H9 (cell line): ENCODE results near the gene ENKUR. TPM values are rescaled to one million over a fixed set of nuclear protein-coding genes. Genes with fewer than 3 reads are reported as not detected.

Experiments
- DNase-seq: peaks from one replicate; pipeline ENCODE4 v3.0.0-alpha.2; 2017
- H2AFZ ChIP-seq: one replicate; pipeline ENCODE4 v1.6.1; 2013; ENCODE audit warnings: mild to moderate bottlenecking, low read length, control low read depth, moderate library complexity
- H2AK5ac ChIP-seq: 2 replicates; pipeline ENCODE4 v1.6.1; 2013; ENCODE audit warnings: low read length, control low read depth, mixed read lengths; ENCODE audit not compliant: insufficient read length
- H2BK120ac ChIP-seq: one replicate; pipeline ENCODE4 v1.6.1; 2013; ENCODE audit warnings: low read depth, mild to moderate bottlenecking, low read length, control low read depth, inconsistent platforms; ENCODE audit not compliant: poor library complexity, severe bottlenecking
- H2BK12ac ChIP-seq: 2 replicates; pipeline ENCODE4 v1.6.1; 2013; ENCODE audit warnings: low read length, control low read depth, mixed read lengths, low read depth; ENCODE audit not compliant: insufficient read length
- H2BK15ac ChIP-seq: 2 replicates; pipeline ENCODE4 v1.6.1; 2013; ENCODE audit warnings: low read depth, low read length, control low read depth
- H2BK20ac ChIP-seq: one replicate; pipeline ENCODE4 v1.6.1; 2013; ENCODE audit warnings: low read depth, mild to moderate bottlenecking, low read length, control low read depth, inconsistent platforms; ENCODE audit not compliant: poor library complexity, severe bottlenecking
- H2BK5ac ChIP-seq: 2 replicates; pipeline ENCODE4 v1.6.1; 2013; ENCODE audit warnings: low read length, control low read depth, mixed read lengths; ENCODE audit not compliant: insufficient read length
- H3K14ac ChIP-seq: 2 replicates; pipeline ENCODE4 v1.6.1; 2013; ENCODE audit warnings: low read length, control low read depth; ENCODE audit not compliant: insufficient read depth
- H3K18ac ChIP-seq: 2 replicates; pipeline ENCODE4 v1.6.1; 2013; ENCODE audit warnings: low read depth, mild to moderate bottlenecking, mixed read lengths, low read length, control low read depth; ENCODE audit not compliant: insufficient read length
- H3K23ac ChIP-seq: 2 replicates; pipeline ENCODE4 v1.6.1; 2013; ENCODE audit warnings: low read length, control low read depth, mixed read lengths, low read depth; ENCODE audit not compliant: insufficient read length
- H3K23me2 ChIP-seq: 2 replicates; pipeline ENCODE4 v1.6.1; 2013; ENCODE audit warnings: low read depth, mild to moderate bottlenecking, mixed read lengths, low read length, control low read depth; ENCODE audit not compliant: insufficient read length, poor library complexity, severe bottlenecking
- H3K27ac ChIP-seq: 2 replicates; pipeline ENCODE4 v1.5.1; 2013; ENCODE audit warnings: low read length, control low read depth, mixed read lengths, low read depth; ENCODE audit not compliant: insufficient read length
- H3K27me3 ChIP-seq: 2 replicates; pipeline ENCODE4 v1.6.1; 2013; ENCODE audit warnings: low read length, control low read depth, inconsistent platforms; ENCODE audit not compliant: insufficient read depth
- H3K4ac ChIP-seq: 2 replicates; pipeline ENCODE4 v1.6.1; 2013; ENCODE audit warnings: low read depth, mild to moderate bottlenecking, control low read depth, inconsistent platforms, low read length, moderate library complexity
- H3K4me1 ChIP-seq: 2 replicates; pipeline ENCODE4 v1.6.1; 2013; ENCODE audit warnings: low read length, control low read depth, inconsistent platforms; ENCODE audit not compliant: insufficient read depth
- H3K4me2 ChIP-seq: 2 replicates; pipeline ENCODE4 v1.6.1; 2013; ENCODE audit warnings: low read length, control low read depth, mixed read lengths; ENCODE audit not compliant: insufficient read length, insufficient read depth
- H3K56ac ChIP-seq: 2 replicates; pipeline ENCODE4 v1.6.1; 2013; ENCODE audit warnings: low read depth, mild to moderate bottlenecking, mixed read lengths, low read length, control low read depth; ENCODE audit not compliant: insufficient read length
- H3K79me1 ChIP-seq: 2 replicates; pipeline ENCODE4 v1.6.1; 2013; ENCODE audit warnings: low read depth, mild to moderate bottlenecking, moderate library complexity, low read length, control low read depth, inconsistent platforms; ENCODE audit not compliant: insufficient read depth, poor library complexity, severe bottlenecking
- H3K79me2 ChIP-seq: 2 replicates; pipeline ENCODE4 v1.6.1; 2013; ENCODE audit warnings: low read length, control low read depth, inconsistent platforms; ENCODE audit not compliant: insufficient read depth
- H3K9ac ChIP-seq: 2 replicates; pipeline ENCODE4 v1.6.1; 2013; ENCODE audit warnings: low read length, control low read depth, mixed read lengths; ENCODE audit not compliant: insufficient read length; ENCODE audit errors: extremely low read depth
- H3K9me3 ChIP-seq: one replicate; pipeline ENCODE4 v1.6.1; 2013; ENCODE audit warnings: low read depth, low read length, inconsistent platforms; ENCODE audit not compliant: control insufficient read depth
- H3T11ph ChIP-seq: one replicate; pipeline ENCODE4 v1.6.1; 2013; ENCODE audit warnings: mild to moderate bottlenecking, low read length, control low read depth, inconsistent platforms
- H4K20me1 ChIP-seq: one replicate; pipeline ENCODE4 v1.6.1; 2013; ENCODE audit not compliant: control insufficient read depth, insufficient read length, insufficient read depth
- H4K5ac ChIP-seq: 2 replicates; pipeline ENCODE4 v1.6.1; 2013; ENCODE audit warnings: low read depth, mild to moderate bottlenecking, mixed read lengths, low read length, control low read depth; ENCODE audit not compliant: insufficient read length
- H4K8ac ChIP-seq: replicated peaks from 2 replicates; pipeline ENCODE4 v1.6.1; 2013; ENCODE audit warnings: low read length, control low read depth, mixed read lengths, low read depth; ENCODE audit not compliant: insufficient read length
- H4K91ac ChIP-seq: 2 replicates; pipeline ENCODE4 v1.6.1; 2013; ENCODE audit warnings: low read depth, mild to moderate bottlenecking, moderate library complexity, mixed read lengths, low read length, control low read depth; ENCODE audit not compliant: insufficient read length
- H3K27ac Mint-ChIP-seq, 3 experiments: 2 replicates in 2 of 3; 3 replicates in 1 of 3; pipeline ENCODE4 v1.8.0; 2020 to 2021; ENCODE audit warnings: mixed read lengths in 3 of 3, mild to moderate bottlenecking in 1 of 3, moderate library complexity in 1 of 3
- H3K27me3 Mint-ChIP-seq: 2 replicates; pipeline ENCODE4 v1.8.0; 2021; ENCODE audit warnings: low read depth, mild to moderate bottlenecking, moderate library complexity, mixed read lengths
- H3K36me3 Mint-ChIP-seq, 3 experiments: 2 replicates in 2 of 3; 3 replicates in 1 of 3; pipeline ENCODE4 v1.8.0; 2020 to 2021; ENCODE audit warnings: low read depth in 3 of 3, mixed read lengths in 3 of 3; ENCODE audit not compliant: insufficient read depth in 1 of 3
- H3K4me1 Mint-ChIP-seq, 2 experiments: 2 replicates each; pipeline ENCODE4 v1.8.0; 2020; ENCODE audit warnings: mixed read lengths in 2 of 2
- H3K4me3 Mint-ChIP-seq, 2 experiments: 2 replicates in 1 of 2; 3 replicates in 1 of 2; pipeline ENCODE4 v1.8.0; 2020 to 2021; ENCODE audit warnings: mild to moderate bottlenecking in 2 of 2, mixed read lengths in 2 of 2, moderate library complexity in 1 of 2
- H3K9me3 Mint-ChIP-seq, 2 experiments: 2 replicates in 1 of 2; 3 replicates in 1 of 2; pipeline ENCODE4 v1.8.0; 2020; ENCODE audit warnings: mild to moderate bottlenecking in 2 of 2, mixed read lengths in 2 of 2, moderate library complexity in 1 of 2
- CTCF ChIP-seq: fragments of 200-600 bp; sonication (generic); conservative IDR thresholded peaks from 3 replicates; pipeline ENCODE4 v1.8.0; 2021; ENCODE audit warnings: antibody characterized with exemption, mild to moderate bottlenecking
- WGBS: extraction: QIAGEN DNeasy Blood & Tissue Kit; methylation state at CpG from one replicate; pipeline ENCODE4 v1.1.7; 2013; ENCODE audit warnings: missing lambda C conversion rate, low lambda C conversion rate, mixed read lengths; ENCODE audit not compliant: insufficient read length; ENCODE audit errors: extremely low coverage; 5-methylcytosine and 5-hydroxymethylcytosine counted together
- total RNA-seq: library from RNA; stranded (reverse); gene quantifications from 2 replicates; pipeline ENCODE4 v1.2.1, GENCODE V29; 2021

The ENKUR gene
- total RNA-seq, 1 experiment from 2014 or later: not detected

- Histone ChIP-seq H3K23me2 (no peaks in the 10 kb centered on the region), H2BK120ac (no peak overlapping the region), H3K27ac (no peak overlapping the region), H2BK5ac (no peak overlapping the region), H2AK5ac (no peak overlapping the region), H3K4me1 (no peaks in the 10 kb centered on the region), H3K9ac (no peak overlapping the region), H2BK15ac (no peak overlapping the region), H2BK20ac (no peak overlapping the region), H3K4me2 (no peak overlapping the region), H4K5ac (no peak overlapping the region), H3K79me2 (no peaks in the 10 kb centered on the region), H3K4ac (no peak overlapping the region), H3K56ac (no peak overlapping the region), H3T11ph (no peak overlapping the region), H3K9me3 (no peaks in the 10 kb centered on the region), H3K23ac (no peak overlapping the region), H4K91ac (no peak overlapping the region), H3K79me1 (no peaks in the 10 kb centered on the region), H4K20me1 (no peaks in the 10 kb centered on the region), H3K18ac (no peak overlapping the region), H3K27me3 (no peaks in the 10 kb centered on the region), H2BK12ac (no peak overlapping the region), H3K14ac (no peak overlapping the region), H2AFZ (no peak overlapping the region), H4K8ac (no peak overlapping the region)
- H3K36me3 Mint-ChIP-seq: no peaks in the 10 kb centered on the region
- H3K9me3 Mint-ChIP-seq: no peaks in the 10 kb centered on the region; a peak in 1 of 5 replicates
- WGBS: no CpG with 5 or more reads among the region's 1 CpG
- H3K4me1 Mint-ChIP-seq: peaks cover 3 to 5% of the 10 kb centered on the region in 2 experiments; a peak in 3 of 4 replicates
- no peaks in the 10 kb centered on the region for H3K27me3 Mint-ChIP-seq
- no peak overlapping the region for H3K27ac Mint-ChIP-seq
- no peak for TF ChIP-seq CTCF
- no peak overlapping the region for H3K4me3 Mint-ChIP-seq
- no peak for DNase-seq
Measured at GRCh38 chr10:24982319-24983112, 33.4 kb downstream of the ENKUR start.
